SK-N-SH treated with all-trans-retinoic acid at 6 μM for 48 hours (cell line): ENCODE results near the gene SLC6A7.

Experiments
- ARNTL ChIP-seq: fragments of 450-650 bp; formaldehyde crosslinking; IDR thresholded peaks from 2 replicates; pipeline ENCODE4 v1.5.0; 2020; ENCODE audit warnings: low read depth, mild to moderate bottlenecking, moderate library complexity, borderline replicate concordance
- CSDC2 ChIP-seq: fragments of 250-450 bp; sonication (Bioruptor Pico); IDR thresholded peaks from 2 replicates; pipeline ENCODE4 v1.5.0; 2020; ENCODE audit warnings: mild to moderate bottlenecking, moderate library complexity
- GLIS3 ChIP-seq: fragments of 250-450 bp; sonication (Bioruptor Pico); IDR thresholded peaks from 2 replicates; pipeline ENCODE4 v1.5.0; 2020; ENCODE audit warnings: mild to moderate bottlenecking, moderate library complexity
- ISL1 ChIP-seq: fragments of 250-450 bp; sonication (Bioruptor Pico); IDR thresholded peaks from 2 replicates; pipeline ENCODE4 v2.1.2; 2022; ENCODE audit warnings: mild to moderate bottlenecking, moderate library complexity
- PPARA ChIP-seq: fragments of 250-450 bp; sonication (Bioruptor Pico); IDR thresholded peaks from 2 replicates; pipeline ENCODE4 v1.5.0; 2020; ENCODE audit warnings: mild to moderate bottlenecking, borderline replicate concordance
- RARB ChIP-seq: fragments of 250-450 bp; sonication (Bioruptor Pico); IDR thresholded peaks from 2 replicates; pipeline ENCODE4 v1.8.0; 2021; ENCODE audit warnings: mild to moderate bottlenecking, moderate library complexity
- TCF4 ChIP-seq: fragments of 250-450 bp; sonication (Bioruptor Pico); IDR thresholded peaks from 2 replicates; pipeline ENCODE4 v1.8.0; 2021; ENCODE audit warnings: mild to moderate bottlenecking, moderate library complexity, borderline replicate concordance
- TOX ChIP-seq: fragments of 250-450 bp; sonication (Bioruptor Pico); IDR thresholded peaks from 2 replicates; pipeline ENCODE4 v1.8.0; 2021; ENCODE audit warnings: mild to moderate bottlenecking, moderate library complexity, borderline replicate concordance
- ZC3H10 ChIP-seq: fragments of 250-450 bp; sonication (Bioruptor Pico); IDR thresholded peaks from 2 replicates; pipeline ENCODE4 v1.5.1; 2021; ENCODE audit warnings: mild to moderate bottlenecking, moderate library complexity
- ZFP3 ChIP-seq: fragments of 250-450 bp; sonication (Bioruptor Pico); IDR thresholded peaks from 2 replicates; pipeline ENCODE4 v1.5.0; 2020; ENCODE audit warnings: mild to moderate bottlenecking, moderate library complexity
- TF ChIP-seq, protein P1 (sequence below): fragments of 250-450 bp; sonication (Bioruptor Pico); IDR thresholded peaks from 2 replicates; pipeline ENCODE4 v1.5.1; 2020; ENCODE audit warnings: low read depth, mild to moderate bottlenecking, moderate library complexity
- TF ChIP-seq, protein P2 (sequence below): fragments of 250-450 bp; sonication (Bioruptor Pico); IDR thresholded peaks from 2 replicates; pipeline ENCODE4 v1.8.0; 2020; ENCODE audit warnings: mild to moderate bottlenecking, moderate library complexity, borderline replicate concordance

DNA sequence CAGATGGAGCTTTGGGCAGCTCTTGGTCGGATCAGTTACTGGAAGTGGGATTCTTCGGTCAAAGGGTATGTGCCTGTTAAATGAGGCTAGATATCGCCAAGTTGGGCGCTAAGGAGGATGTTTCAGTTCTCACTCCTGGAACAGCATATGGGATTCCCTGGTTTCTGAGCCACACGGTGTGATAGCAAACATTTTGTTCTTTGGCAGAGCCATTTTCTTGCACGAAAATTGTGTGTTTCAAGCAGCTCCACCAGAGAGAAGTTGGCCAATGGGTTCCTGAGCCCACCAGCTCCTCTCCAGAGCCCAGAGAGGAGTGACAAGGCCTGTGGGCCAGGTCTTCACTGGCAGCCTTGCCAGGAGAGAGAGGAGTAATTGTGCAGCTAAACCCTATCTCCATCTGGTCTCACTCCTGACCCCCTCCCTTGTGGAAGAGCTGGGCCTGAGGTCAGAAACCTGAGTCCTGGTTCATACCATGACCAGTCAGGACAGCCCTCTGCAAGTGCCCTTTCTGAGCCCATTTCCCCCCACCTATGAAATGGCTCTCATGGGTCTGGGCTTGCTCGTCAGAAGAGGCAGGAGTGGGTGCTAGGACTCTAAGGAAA is 10.7 kb upstream of the SLC6A7 start:
- TF ChIP-seq, protein P1, sequence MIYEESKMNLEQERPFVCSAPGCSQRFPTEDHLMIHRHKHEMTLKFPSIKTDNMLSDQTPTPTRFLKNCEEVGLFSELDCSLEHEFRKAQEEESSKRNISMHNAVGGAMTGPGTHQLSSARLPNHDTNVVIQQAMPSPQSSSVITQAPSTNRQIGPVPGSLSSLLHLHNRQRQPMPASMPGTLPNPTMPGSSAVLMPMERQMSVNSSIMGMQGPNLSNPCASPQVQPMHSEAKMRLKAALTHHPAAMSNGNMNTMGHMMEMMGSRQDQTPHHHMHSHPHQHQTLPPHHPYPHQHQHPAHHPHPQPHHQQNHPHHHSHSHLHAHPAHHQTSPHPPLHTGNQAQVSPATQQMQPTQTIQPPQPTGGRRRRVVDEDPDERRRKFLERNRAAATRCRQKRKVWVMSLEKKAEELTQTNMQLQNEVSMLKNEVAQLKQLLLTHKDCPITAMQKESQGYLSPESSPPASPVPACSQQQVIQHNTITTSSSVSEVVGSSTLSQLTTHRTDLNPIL (CRISPR knock-in tag) = no peak
- no peak for TF ChIP-seq CSDC2 (CRISPR knock-in tag)
- TF ChIP-seq, protein P2, sequence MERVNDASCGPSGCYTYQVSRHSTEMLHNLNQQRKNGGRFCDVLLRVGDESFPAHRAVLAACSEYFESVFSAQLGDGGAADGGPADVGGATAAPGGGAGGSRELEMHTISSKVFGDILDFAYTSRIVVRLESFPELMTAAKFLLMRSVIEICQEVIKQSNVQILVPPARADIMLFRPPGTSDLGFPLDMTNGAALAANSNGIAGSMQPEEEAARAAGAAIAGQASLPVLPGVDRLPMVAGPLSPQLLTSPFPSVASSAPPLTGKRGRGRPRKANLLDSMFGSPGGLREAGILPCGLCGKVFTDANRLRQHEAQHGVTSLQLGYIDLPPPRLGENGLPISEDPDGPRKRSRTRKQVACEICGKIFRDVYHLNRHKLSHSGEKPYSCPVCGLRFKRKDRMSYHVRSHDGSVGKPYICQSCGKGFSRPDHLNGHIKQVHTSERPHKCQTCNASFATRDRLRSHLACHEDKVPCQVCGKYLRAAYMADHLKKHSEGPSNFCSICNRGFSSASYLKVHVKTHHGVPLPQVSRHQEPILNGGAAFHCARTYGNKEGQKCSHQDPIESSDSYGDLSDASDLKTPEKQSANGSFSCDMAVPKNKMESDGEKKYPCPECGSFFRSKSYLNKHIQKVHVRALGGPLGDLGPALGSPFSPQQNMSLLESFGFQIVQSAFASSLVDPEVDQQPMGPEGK = no peak
- no peak for TF ChIP-seq ZFP3 (CRISPR knock-in tag)
- no peak for TF ChIP-seq ARNTL
- no peak for TF ChIP-seq PPARA (CRISPR knock-in tag)
- no peak for TF ChIP-seq RARB (CRISPR knock-in tag)
- TF ChIP-seq TOX (CRISPR knock-in tag) = no peak
- TF ChIP-seq ISL1 (CRISPR knock-in tag) = no peak
- no peak for TF ChIP-seq ZC3H10 (CRISPR knock-in tag)
- TF ChIP-seq TCF4 (CRISPR knock-in tag) = no peak
- TF ChIP-seq GLIS3 (CRISPR knock-in tag) = no peak
